ENCODE measurements around the gene INHA. TPM values are rescaled to one million over a fixed set of nuclear protein-coding genes. Genes with fewer than 3 reads are reported as not detected.
A peak's percentile ranks its signal among the peaks of the same experiment; 100 is the strongest.

Gene INHA
- total and polyA plus RNA-seq, 3 donors from 2014 or later, result 265 to 371 (median 325) TPM

- DNase-seq, result no peak
- TF ChIP-seq, protein P1, sequence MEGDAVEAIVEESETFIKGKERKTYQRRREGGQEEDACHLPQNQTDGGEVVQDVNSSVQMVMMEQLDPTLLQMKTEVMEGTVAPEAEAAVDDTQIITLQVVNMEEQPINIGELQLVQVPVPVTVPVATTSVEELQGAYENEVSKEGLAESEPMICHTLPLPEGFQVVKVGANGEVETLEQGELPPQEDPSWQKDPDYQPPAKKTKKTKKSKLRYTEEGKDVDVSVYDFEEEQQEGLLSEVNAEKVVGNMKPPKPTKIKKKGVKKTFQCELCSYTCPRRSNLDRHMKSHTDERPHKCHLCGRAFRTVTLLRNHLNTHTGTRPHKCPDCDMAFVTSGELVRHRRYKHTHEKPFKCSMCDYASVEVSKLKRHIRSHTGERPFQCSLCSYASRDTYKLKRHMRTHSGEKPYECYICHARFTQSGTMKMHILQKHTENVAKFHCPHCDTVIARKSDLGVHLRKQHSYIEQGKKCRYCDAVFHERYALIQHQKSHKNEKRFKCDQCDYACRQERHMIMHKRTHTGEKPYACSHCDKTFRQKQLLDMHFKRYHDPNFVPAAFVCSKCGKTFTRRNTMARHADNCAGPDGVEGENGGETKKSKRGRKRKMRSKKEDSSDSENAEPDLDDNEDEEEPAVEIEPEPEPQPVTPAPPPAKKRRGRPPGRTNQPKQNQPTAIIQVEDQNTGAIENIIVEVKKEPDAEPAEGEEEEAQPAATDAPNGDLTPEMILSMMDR (IDR thresholded peaks at IDR 0.05), result no peak
- TF ChIP-seq POLR2A (IDR thresholded peaks at IDR 0.05), result no peak
- Histone ChIP-seq H3K9me3 (no peaks in the 10 kb centered on the region), H3K27me3 (no peaks in the 10 kb centered on the region), H3K27ac (peak overlapping the region; percentile 77 to 96), H3K36me3 (ENCODE audit: low read depth, missing control alignments) (no peaks in the 10 kb centered on the region), H3K4me1 (peaks cover 32% of the 10 kb centered on the region), H3K4me3 (peak overlapping the region; percentile 68 to 78)
- WGBS, 2 donors, result 5 to 6% methylated on average over 19 of the region's 19 CpGs
- intact Hi-C loops (cut with DNase I; ENCODE audit: low total_unique reads), result no loop called here
Measured at GRCh38 chr2:219596954-219597551, 24.9 kb downstream of the INHA start.

DNA sequence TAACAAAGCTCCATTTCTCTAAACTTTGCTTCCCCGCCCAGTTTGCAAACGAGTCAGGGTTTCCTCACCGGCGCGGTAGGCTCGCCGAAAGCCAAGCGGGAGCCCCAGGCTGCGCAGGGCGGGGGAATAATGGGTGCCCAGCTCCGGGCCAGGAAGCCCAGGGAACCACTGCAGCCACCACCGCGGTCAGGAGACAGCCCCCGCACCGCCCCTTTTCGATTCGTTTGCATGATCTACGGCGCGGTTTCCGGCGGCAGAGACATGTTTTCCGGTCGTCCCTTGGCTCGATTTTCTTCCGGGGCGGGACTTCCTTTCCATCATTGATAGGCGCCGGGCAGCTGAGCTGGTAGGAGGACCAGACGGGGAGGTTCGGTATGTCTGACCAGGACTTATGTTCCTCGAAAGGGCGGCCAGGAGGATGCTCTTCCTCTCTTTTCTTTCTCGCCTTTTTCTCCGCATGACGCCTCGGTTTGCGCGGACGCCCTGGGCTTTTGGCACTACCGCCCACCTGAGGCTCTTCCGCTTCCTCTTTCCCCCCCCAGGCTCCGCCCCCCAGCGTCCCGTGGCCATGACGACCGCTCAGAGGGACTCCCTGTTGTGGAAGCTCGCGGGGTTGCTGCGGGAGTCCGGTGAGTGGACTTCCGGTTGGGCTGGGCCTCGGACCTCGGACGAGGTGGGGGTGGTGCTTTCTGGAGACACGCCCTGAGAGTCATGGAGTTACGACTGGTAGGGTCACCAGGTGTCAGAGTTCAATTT lies 25.6 kb downstream of the INHA start, which contains the start of gene STK11IP:
Gene STK11IP (plus strand): TSS at position 306 of the 756 bp plus-strand sequence. CDS start 263 bp downstream, at position 569.
- H3K27ac ChIP-seq, result peak within 1 kb of the TSS; percentile 77 to 96
- H3K4me3 ChIP-seq, result peak within 1 kb of the TSS; percentile 68 to 78
- H3K4me1 ChIP-seq, result peaks cover 37% of the 10 kb centered on the region
- DNase-seq, result peak; percentile 98
- H3K27me3 ChIP-seq, result no peaks in the 10 kb centered on the region
- H3K9me3 ChIP-seq, result no peaks in the 10 kb centered on the region
- intact Hi-C loops (cut with DNase I; ENCODE audit: low total_unique reads), result no loop called here
- WGBS, 2 donors, result 0 to 1% methylated on average over 44 to 57 of the region's 57 CpGs
- TF ChIP-seq POLR2A (IDR thresholded peaks at IDR 0.05), result peak; percentile 57
- TF ChIP-seq, protein P1 (IDR thresholded peaks at IDR 0.05), result peak in 1 of 3 experiments; percentile 3
- no peaks in the 10 kb centered on the region for H3K36me3 ChIP-seq (ENCODE audit: low read depth, missing control alignments)

GRCh38 chr2:219598308-219599078 lies 26.4 kb downstream of the INHA start:
- intact Hi-C loops (cut with DNase I; ENCODE audit: low total_unique reads), result no loop called here
- Histone ChIP-seq H3K4me3 (peak overlapping the region; percentile 68 to 78), H3K36me3 (ENCODE audit: low read depth, missing control alignments) (no peaks in the 10 kb centered on the region), H3K27ac (peak overlapping the region; percentile 77 to 96), H3K9me3 (no peaks in the 10 kb centered on the region), H3K27me3 (no peaks in the 10 kb centered on the region), H3K4me1 (peaks cover 33% of the 10 kb centered on the region)
- no peak for DNase-seq
- TF ChIP-seq, protein P1 (IDR thresholded peaks at IDR 0.05), result no peak
- no peak for TF ChIP-seq POLR2A (IDR thresholded peaks at IDR 0.05)
- WGBS, 2 donors, result 20 to 23% methylated on average over 9 of the region's 9 CpGs

DNA sequence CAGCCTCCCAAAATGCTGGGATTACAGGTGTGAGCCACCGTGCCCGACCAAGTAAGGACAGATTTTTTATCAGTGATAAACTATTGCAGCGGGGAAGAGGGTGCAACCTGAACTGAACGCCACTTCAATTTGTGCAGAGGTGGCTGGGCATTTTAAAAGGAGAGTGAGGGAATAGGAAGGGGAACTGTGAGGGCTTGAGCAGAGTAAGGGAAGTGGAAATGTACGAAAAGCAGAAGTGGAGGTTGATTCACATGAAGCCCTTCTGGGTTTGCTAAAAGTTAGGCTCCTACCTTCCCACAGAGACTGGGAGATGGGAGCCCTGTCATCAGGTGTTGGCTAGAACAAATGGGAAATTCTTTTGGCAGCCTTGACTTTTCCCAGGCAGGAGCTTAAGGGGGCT lies 31.7 kb downstream of the INHA start:
- Histone ChIP-seq H3K27ac (peak overlapping the region; percentile 6 to 76), H3K36me3 (ENCODE audit: low read depth, missing control alignments) (no peaks in the 10 kb centered on the region)
- TF ChIP-seq, protein P1 (IDR thresholded peaks at IDR 0.05), result no peak
- TF ChIP-seq POLR2A (IDR thresholded peaks at IDR 0.05), result no peak

More for the DNA sequence above, 31.7 kb downstream of the INHA start:
- Histone ChIP-seq H3K9me3 (no peaks in the 10 kb centered on the region), H3K27me3 (no peaks in the 10 kb centered on the region), H3K4me1 (peaks cover 52% of the 10 kb centered on the region), H3K4me3 (no peak overlapping the region)
- 80 to 85% methylated on average over 5 of the region's 5 CpGs for WGBS, 2 donors
- intact Hi-C loops (cut with DNase I; ENCODE audit: low total_unique reads), result no loop called here
- DNase-seq, result no peak
